GM12873 (cell line): ENCODE data around the gene LAMA1.

Experiments
- CTCF ChIP-seq: IDR thresholded peaks from 2 replicates; pipeline ENCODE4 v1.5.1; 2012; ENCODE audit warnings: low read depth, mild to moderate bottlenecking, moderate library complexity, low read length, control low read depth; ENCODE audit not compliant: insufficient read depth; ENCODE audit errors: missing control alignments

Gene LAMA1, protein sequence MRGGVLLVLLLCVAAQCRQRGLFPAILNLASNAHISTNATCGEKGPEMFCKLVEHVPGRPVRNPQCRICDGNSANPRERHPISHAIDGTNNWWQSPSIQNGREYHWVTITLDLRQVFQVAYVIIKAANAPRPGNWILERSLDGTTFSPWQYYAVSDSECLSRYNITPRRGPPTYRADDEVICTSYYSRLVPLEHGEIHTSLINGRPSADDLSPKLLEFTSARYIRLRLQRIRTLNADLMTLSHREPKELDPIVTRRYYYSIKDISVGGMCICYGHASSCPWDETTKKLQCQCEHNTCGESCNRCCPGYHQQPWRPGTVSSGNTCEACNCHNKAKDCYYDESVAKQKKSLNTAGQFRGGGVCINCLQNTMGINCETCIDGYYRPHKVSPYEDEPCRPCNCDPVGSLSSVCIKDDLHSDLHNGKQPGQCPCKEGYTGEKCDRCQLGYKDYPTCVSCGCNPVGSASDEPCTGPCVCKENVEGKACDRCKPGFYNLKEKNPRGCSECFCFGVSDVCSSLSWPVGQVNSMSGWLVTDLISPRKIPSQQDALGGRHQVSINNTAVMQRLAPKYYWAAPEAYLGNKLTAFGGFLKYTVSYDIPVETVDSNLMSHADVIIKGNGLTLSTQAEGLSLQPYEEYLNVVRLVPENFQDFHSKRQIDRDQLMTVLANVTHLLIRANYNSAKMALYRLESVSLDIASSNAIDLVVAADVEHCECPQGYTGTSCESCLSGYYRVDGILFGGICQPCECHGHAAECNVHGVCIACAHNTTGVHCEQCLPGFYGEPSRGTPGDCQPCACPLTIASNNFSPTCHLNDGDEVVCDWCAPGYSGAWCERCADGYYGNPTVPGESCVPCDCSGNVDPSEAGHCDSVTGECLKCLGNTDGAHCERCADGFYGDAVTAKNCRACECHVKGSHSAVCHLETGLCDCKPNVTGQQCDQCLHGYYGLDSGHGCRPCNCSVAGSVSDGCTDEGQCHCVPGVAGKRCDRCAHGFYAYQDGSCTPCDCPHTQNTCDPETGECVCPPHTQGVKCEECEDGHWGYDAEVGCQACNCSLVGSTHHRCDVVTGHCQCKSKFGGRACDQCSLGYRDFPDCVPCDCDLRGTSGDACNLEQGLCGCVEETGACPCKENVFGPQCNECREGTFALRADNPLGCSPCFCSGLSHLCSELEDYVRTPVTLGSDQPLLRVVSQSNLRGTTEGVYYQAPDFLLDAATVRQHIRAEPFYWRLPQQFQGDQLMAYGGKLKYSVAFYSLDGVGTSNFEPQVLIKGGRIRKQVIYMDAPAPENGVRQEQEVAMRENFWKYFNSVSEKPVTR (N-terminal part only)

DNA sequence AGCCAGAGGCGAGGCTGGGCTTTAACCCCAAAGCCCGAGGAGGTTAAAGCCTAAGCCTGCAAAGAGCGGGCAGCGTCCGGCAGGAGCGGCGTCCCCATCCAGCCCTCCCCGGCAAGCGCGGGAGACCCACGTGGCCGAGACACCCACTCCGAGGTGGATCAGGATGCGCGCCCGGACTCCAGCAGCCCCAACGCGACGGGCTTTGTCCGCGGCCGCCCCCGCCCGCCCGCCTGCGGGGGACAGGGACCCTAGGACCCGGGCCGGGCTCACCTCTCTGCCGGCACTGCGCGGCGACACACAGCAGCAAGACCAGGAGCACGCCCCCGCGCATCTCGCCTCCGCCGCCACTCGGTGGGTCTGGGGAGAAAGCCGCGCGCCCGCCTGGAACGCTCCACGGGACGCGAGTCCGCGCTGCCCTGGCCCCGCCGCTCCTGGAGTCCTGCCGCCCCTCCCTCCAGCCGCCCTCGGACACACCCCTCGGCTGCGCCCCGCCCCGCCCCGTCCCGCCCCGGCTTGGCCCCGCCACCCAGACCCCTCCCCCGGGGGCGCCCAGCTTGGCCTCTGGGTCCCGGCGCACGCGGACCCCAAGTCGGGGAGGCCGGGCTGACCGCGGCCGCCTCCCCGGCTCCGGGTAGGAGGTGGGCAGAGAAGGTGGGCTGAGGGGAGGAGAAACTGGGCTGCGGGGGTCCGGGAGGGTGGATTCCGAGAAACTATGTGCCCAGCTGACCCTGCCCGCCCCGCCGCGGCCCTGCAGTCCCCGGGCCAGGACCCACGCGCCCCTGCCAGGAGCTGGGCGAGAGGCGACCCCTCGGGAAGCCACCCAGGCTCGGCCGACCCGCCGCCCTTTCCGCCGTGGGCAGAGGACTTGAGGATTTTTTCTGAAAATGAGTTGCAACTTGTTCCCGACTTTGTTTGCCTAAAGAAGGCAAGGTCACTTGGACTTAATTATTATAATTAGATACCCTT is at the start of gene LAMA1:
Gene LAMA1 (minus strand): TSS at position 408 of the 966 bp plus-strand sequence. CDS start 77 bp downstream, at position 331.
- TF ChIP-seq CTCF: no peak

- no peak for TF ChIP-seq CTCF
Measured at GRCh38 chr18:7165846-7166393, 48.3 kb upstream of the LAMA1 start.

DNA sequence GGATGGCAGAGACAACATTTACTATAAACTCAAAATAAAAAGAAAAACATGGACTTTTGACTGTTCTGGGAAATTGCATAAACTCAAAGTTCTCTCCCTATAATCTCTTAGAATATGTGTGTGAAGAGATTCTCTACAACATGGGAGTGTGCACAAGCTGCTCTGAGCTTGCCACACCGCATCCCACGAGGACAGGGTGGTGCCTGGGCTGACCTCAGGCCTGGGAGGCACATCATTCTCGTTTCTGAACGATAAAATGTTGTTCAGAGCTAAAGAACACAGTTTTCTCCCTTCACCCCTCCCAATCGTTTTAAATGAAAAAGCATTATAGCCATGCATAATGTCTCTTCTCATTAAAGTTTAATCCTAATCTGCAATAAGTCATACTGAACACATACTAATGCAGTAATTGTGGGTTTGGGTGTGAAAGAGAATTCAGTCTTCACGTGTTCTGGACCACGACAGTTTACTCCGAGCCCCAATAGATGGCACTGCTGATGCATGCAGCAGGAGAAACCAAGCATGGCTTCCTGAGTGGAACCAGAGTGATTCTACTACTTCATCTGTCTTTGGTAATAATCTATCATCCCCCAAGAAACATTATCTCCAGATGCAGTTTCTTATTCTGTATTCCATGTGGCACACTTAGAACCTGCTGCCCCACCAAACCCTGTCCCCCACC is 46.9 kb upstream of the LAMA1 start:
- TF ChIP-seq CTCF: peak; percentile 46

DNA sequence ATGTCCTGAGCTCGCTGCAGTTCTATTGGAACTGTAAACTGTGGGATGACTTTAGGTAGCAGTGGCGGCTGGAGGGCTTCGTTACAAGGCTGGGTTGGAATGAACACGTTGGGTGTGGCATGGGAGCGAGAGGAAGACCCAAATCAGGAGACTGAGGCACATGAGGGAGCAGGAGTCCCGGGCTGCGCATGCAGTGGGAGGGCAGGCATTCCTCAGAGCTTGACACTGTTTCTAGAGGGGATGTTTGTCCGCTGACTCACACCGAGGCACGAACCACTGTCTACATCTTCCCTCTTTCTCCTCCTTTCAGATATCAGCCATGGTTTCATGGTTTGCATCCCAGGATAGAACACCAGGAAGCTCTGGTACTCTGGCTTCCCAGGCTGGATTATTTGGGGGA is 40.6 kb upstream of the LAMA1 start:
- TF ChIP-seq CTCF: no peak

- no peak for TF ChIP-seq CTCF
Measured at GRCh38 chr18:7157760-7158159, 40.2 kb upstream of the LAMA1 start.

GRCh38 chr18:7155887-7156286 is 38.3 kb upstream of the LAMA1 start:
- TF ChIP-seq CTCF: no peak
